Upper lobe of left lung (tissue), 6 donors: ENCODE data around the gene SCRN3. TPM values are rescaled to one million over a fixed set of nuclear protein-coding genes. Genes with fewer than 3 reads are reported as not detected.
"Not testable (repeated sequence)": the region's sequence is repeated elsewhere in the genome, so short reads cannot be mapped to it uniquely, and the experiment has no call there.

Experiments used
- ATAC-seq, 2 donors: fragments of 200-7000 bp; cut with Tn5 transposase; one replicate each; pipeline ENCODE4 v1.9.1; 2022; ENCODE audit warnings: mild to moderate bottlenecking in 2 of 2, moderate library complexity in 2 of 2; ENCODE audit not compliant: low FRiP score in 2 of 2
- DNase-seq, 2 donors: peaks; one replicate each; pipeline ENCODE4 v3.0.0-alpha.2; 2019 to 2020
- H3K27ac ChIP-seq, 4 donors: fragments of 200-600 bp; sonication (generic); one replicate each; pipeline ENCODE4 v1.5.1; 2016 to 2019
- H3K27me3 ChIP-seq, 4 donors: fragments of 200-600 bp; sonication (generic); one replicate each; pipeline ENCODE4 v1.5.1; 2017 to 2019
- H3K36me3 ChIP-seq, 4 donors: fragments of 200-600 bp; sonication (generic); one replicate each; pipeline ENCODE4 v1.5.1; 2016 to 2019
- H3K4me1 ChIP-seq, 4 donors: fragments of 200-600 bp; sonication (generic); one replicate each; pipeline ENCODE4 v1.5.1; 2018 to 2019
- H3K4me3 ChIP-seq, 4 donors: fragments of 200-600 bp; sonication (generic); one replicate each; pipeline ENCODE4 v1.5.1; 2017 to 2019; ENCODE audit warnings: mild to moderate bottlenecking in 2 of 4, moderate library complexity in 1 of 4
- H3K9me3 ChIP-seq, 4 donors: fragments of 200-600 bp; sonication (generic); one replicate each; pipeline ENCODE4 v1.5.1; 2018 to 2019
- CTCF ChIP-seq, 6 experiments: fragments of 450-650 bp in 4 of 6; fragments of 200-600 bp in 2 of 6; sonication (generic) in 2 of 6; IDR thresholded peaks; one replicate each; pipeline ENCODE4 v1.5.1; 2016 to 2019; ENCODE audit warnings: antibody characterized with exemption in 6 of 6
- EP300 ChIP-seq, 4 donors: sonication (generic); formaldehyde crosslinking; IDR thresholded peaks; one replicate each; pipeline ENCODE4 v1.5.1; 2017; ENCODE audit warnings: antibody characterized with exemption in 4 of 4, control low read depth in 2 of 4
- POLR2A ChIP-seq, 4 donors: fragments of 450-650 bp; IDR thresholded peaks; one replicate each; pipeline ENCODE4 v1.5.1; 2016 to 2017; ENCODE audit warnings: antibody characterized with exemption in 4 of 4, mild to moderate bottlenecking in 2 of 4
- POLR2AphosphoS5 ChIP-seq, 2 donors: sonication (generic); formaldehyde crosslinking; IDR thresholded peaks; one replicate each; pipeline ENCODE4 v1.5.1; 2017; ENCODE audit warnings: antibody characterized with exemption in 2 of 2
- WGBS, 2 donors: methylation state at CpG; one replicate each; pipeline ENCODE4 v1.1.5; 2017 to 2018; 5-methylcytosine and 5-hydroxymethylcytosine counted together
- total RNA-seq, 6 donors: library from RNA; depleted of rRNA in 4 of 6; stranded (reverse); fragments of >200 nt in 4 of 6; gene quantifications; one replicate each; pipeline versions ENCODE4 v1.1.0 to v1.2.1, GENCODE V29; 2016 to 2021
- donor health status: DM: no; HTN: no; CAD: no; lungs with moderate emphysema.
- donor health status: DM: no; HTN: yes; CAD: no; lungs with severe emphysema.

SCRN3 gene
- total RNA-seq, 6 donors from 2014 or later = 5.1 to 43.0 (median 21.7) TPM

GRCh38 chr2:174356347-174356746, 39.2 kb upstream of the SCRN3 start:
- Histone ChIP-seq H3K4me1 (no peaks in the 10 kb centered on the region), H3K27ac (no peak overlapping the region), H3K27me3 (no peaks in the 10 kb centered on the region), H3K9me3 (no peaks in the 10 kb centered on the region), H3K36me3 (peaks cover 0 to 16% (median 6%) of the 10 kb centered on the region in 4 donors), H3K4me3 (no peak overlapping the region)
- no peak for TF ChIP-seq EP300 (IDR thresholded peaks at IDR 0.05)
- no peak for TF ChIP-seq POLR2A (IDR thresholded peaks at IDR 0.05)
- TF ChIP-seq CTCF (IDR thresholded peaks at IDR 0.05) = no peak
- no peak for TF ChIP-seq POLR2AphosphoS5 (IDR thresholded peaks at IDR 0.05)
- WGBS, 2 donors = 93 to 100% methylated on average over 2 of the region's 2 CpGs
- DNase-seq = no peak
- ATAC-seq = no peak

DNA sequence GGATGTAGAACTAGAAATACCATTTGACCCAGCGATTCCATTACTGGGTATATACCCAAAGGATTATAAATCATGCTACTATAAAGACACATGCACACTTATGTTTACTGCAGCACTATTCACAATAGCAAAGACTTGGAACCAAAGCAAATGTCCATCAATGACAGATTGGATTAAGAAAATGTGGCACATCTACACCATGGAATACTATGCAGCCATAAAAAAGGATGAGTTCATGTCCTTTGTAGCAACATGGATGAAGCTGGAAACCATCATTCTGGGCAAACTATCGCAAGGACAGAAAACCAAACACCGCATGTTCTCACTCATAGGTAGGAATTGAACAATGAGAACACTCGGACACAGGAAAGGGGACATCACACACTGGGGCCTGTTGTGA, 35.9 kb upstream of the SCRN3 start:
- H3K27me3 ChIP-seq, H3K27ac ChIP-seq, ATAC-seq, H3K9me3 ChIP-seq, H3K4me1 ChIP-seq, DNase-seq, H3K4me3 ChIP-seq: not testable (repeated sequence)
- WGBS, 2 donors = 95 to 99% methylated on average over 4 of the region's 4 CpGs
- H3K36me3 ChIP-seq = peaks cover 9 to 30% (median 17%) of the 10 kb centered on the region in 4 donors

DNA sequence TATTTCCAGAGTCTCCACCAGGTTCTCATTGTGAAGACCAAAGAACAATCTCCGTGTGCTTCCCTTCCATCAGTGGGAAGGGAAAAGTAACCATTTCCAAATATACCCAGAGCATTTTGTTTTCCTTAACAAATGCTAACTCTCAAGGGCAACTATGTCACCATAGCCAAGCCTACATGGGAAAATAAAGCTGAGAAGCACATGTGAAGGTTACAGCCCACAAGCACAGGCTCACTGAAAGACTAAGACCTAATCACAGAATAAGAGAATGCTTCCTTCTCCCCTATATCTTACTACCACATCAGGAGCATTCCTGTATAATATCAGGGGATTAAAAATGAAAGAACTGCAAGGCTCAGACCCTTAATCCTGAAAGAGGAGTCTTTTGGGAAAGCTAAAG, 32.6 kb upstream of the SCRN3 start:
- 95 to 100% methylated on average over 1 of the region's 1 CpG for WGBS, 2 donors
- H3K36me3 ChIP-seq = peaks cover 9 to 44% (median 25%) of the 10 kb centered on the region in 4 donors
- no peak overlapping the region for H3K27ac ChIP-seq
- ATAC-seq = no peak
- DNase-seq = no peak
- TF ChIP-seq POLR2AphosphoS5 (IDR thresholded peaks at IDR 0.05) = no peak
- no peak for TF ChIP-seq POLR2A (IDR thresholded peaks at IDR 0.05)
- TF ChIP-seq CTCF (IDR thresholded peaks at IDR 0.05) = no peak
- TF ChIP-seq EP300 (IDR thresholded peaks at IDR 0.05) = no peak
- H3K4me3 ChIP-seq = no peak overlapping the region
- H3K4me1 ChIP-seq = no peaks in the 10 kb centered on the region
- peaks cover 0 to 8% (median 2%) of the 10 kb centered on the region in 4 donors for H3K9me3 ChIP-seq
- no peaks in the 10 kb centered on the region for H3K27me3 ChIP-seq

GRCh38 chr2:174363492-174364225, 31.9 kb upstream of the SCRN3 start:
- H3K27me3 ChIP-seq, DNase-seq, H3K27ac ChIP-seq, H3K9me3 ChIP-seq, ATAC-seq, H3K4me1 ChIP-seq, H3K4me3 ChIP-seq: not testable (repeated sequence)
- 96 to 97% methylated on average over 5 to 6 of the region's 6 CpGs for WGBS, 2 donors
- peaks cover 9 to 48% (median 28%) of the 10 kb centered on the region in 4 donors for H3K36me3 ChIP-seq

- H3K27ac ChIP-seq = no peak overlapping the region
- peaks cover 9 to 54% (median 32%) of the 10 kb centered on the region in 4 donors for H3K36me3 ChIP-seq
- 100% methylated on average over 2 of the region's 2 CpGs for WGBS, 2 donors
- H3K9me3 ChIP-seq = peaks cover 0 to 8% (median 2%) of the 10 kb centered on the region in 4 donors
- no peaks in the 10 kb centered on the region for H3K4me1 ChIP-seq
- H3K4me3 ChIP-seq = no peak overlapping the region
- no peak for DNase-seq
- ATAC-seq = no peak
- H3K27me3 ChIP-seq = no peaks in the 10 kb centered on the region
- no peak for TF ChIP-seq CTCF (IDR thresholded peaks at IDR 0.05)
- no peak for TF ChIP-seq EP300 (IDR thresholded peaks at IDR 0.05)
- no peak for TF ChIP-seq POLR2AphosphoS5 (IDR thresholded peaks at IDR 0.05)
- no peak for TF ChIP-seq POLR2A (IDR thresholded peaks at IDR 0.05)
Observed at GRCh38 chr2:174364628-174365027, 30.9 kb upstream of the SCRN3 start.

DNA sequence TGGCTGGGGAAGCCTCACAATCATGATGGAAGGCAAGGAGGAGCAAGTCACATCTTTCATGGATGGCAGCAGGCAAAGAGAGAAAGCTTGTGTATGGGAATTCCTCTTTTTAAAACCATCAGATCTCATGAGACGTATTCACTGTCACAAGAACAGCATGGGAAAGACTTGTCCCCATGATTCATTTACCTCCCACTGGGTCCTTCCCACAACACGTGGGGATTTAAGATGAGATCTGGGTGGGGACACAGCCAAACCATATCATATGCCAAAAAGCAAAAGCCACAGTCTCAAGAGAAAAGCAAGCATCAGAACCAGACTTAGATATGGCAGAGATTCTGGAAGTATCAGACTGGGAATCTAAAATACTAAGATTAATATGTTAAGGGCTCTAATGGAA, 30.0 kb upstream of the SCRN3 start:
- DNase-seq (no peak), ATAC-seq (no peak)
- Histone ChIP-seq H3K27me3 (no peaks in the 10 kb centered on the region), H3K36me3 (peaks cover 9 to 60% (median 39%) of the 10 kb centered on the region in 4 donors), H3K27ac (no peak overlapping the region), H3K4me1 (no peaks in the 10 kb centered on the region), H3K4me3 (no peak overlapping the region), H3K9me3 (peaks cover 0 to 8% (median 2%) of the 10 kb centered on the region in 4 donors)
- 82 to 88% methylated on average over 2 of the region's 2 CpGs for WGBS, 2 donors
- TF ChIP-seq POLR2A (IDR thresholded peaks at IDR 0.05) = no peak
- no peak for TF ChIP-seq CTCF (IDR thresholded peaks at IDR 0.05)
- TF ChIP-seq EP300 (IDR thresholded peaks at IDR 0.05) = no peak
- TF ChIP-seq POLR2AphosphoS5 (IDR thresholded peaks at IDR 0.05) = no peak
